Heart right ventricle (tissue), 16 donors: ENCODE results near the gene ARHGEF19. TPM values are rescaled to one million over a fixed set of nuclear protein-coding genes. Genes with fewer than 3 reads are reported as not detected.

Experiments
- ATAC-seq, 8 donors: fragments of 200-7000 bp; cut with Tn5 transposase; one replicate each; pipeline ENCODE4 v1.9.1; 2020; ENCODE audit warnings: mild to moderate bottlenecking in 8 of 8, moderate library complexity in 8 of 8, moderate number of reproducible peaks in 1 of 8
- DNase-seq, 2 donors: peaks; one replicate each; pipeline ENCODE4 v3.0.0-alpha.2; 2020
- H3K27ac ChIP-seq, 10 donors: fragments of 200-600 bp; sonication (generic) in 2 of 10; one replicate each; pipeline versions ENCODE4 v1.5.0 to v1.8.0; 2020 to 2022; ENCODE audit warnings: mild to moderate bottlenecking in 3 of 10
- H3K27me3 ChIP-seq, 7 donors: fragments of 200-600 bp; one replicate each; pipeline ENCODE4 v1.8.0; 2021 to 2022; ENCODE audit warnings: mild to moderate bottlenecking in 2 of 7
- H3K36me3 ChIP-seq, 9 donors: fragments of 200-600 bp; sonication (generic) in 1 of 9; one replicate each; pipeline versions ENCODE4 v1.5.0 to v1.8.0; 2020 to 2022; ENCODE audit warnings: mild to moderate bottlenecking in 2 of 9
- H3K4me1 ChIP-seq, 9 donors: fragments of 200-600 bp; sonication (generic) in 1 of 9; one replicate each; pipeline versions ENCODE4 v1.5.0 to v1.8.0; 2020 to 2022; ENCODE audit warnings: mild to moderate bottlenecking in 4 of 9
- H3K4me3 ChIP-seq, 10 donors: fragments of 200-600 bp; sonication (generic) in 2 of 10; one replicate each; pipeline versions ENCODE4 v1.5.0 to v1.8.0; 2020 to 2022; ENCODE audit warnings: mild to moderate bottlenecking in 7 of 10, moderate library complexity in 2 of 10
- H3K9me3 ChIP-seq, 11 donors: fragments of 200-600 bp in 10 of 11; sonication (generic) in 2 of 11; one replicate each; pipeline versions ENCODE4 v1.5.0 to v1.8.0; 2013 to 2022; ENCODE audit warnings: mild to moderate bottlenecking in 2 of 11, control low read depth in 1 of 11, moderate library complexity in 1 of 11
- CTCF ChIP-seq, 9 donors: fragments of 200-600 bp; sonication (generic) in 2 of 9; IDR thresholded peaks; one replicate each; pipeline versions ENCODE4 v1.5.0 to v1.8.0; 2021 to 2022; ENCODE audit warnings: antibody characterized with exemption in 9 of 9, mild to moderate bottlenecking in 5 of 9, moderate library complexity in 1 of 9
- WGBS, 2 donors: extraction: QIAGEN DNeasy Blood & Tissue Kit; methylation state at CpG; one replicate each; pipeline ENCODE4 v1.1.7; 2013; ENCODE audit warnings: inconsistent platforms in 1 of 2; 5-methylcytosine and 5-hydroxymethylcytosine counted together
- intact Hi-C, 10 donors: fragments of 100-400 bp; cut with DNase I; formaldehyde crosslinking; loops; one replicate each; pipeline versions ENCODE4 v1.11.1 to v1.14.2; 2022
- polyA plus RNA-seq, 2 donors: library from polyadenylated mRNA; stranded (reverse); fragments of 200-250 nt; gene quantifications; one replicate each; pipeline ENCODE4 v1.2.3, GENCODE V29; 2013
- total RNA-seq, 10 donors: library from RNA; stranded (reverse); fragmentation: NEBNext Ultra II Directional in 3 of 10; extraction: Animal tissue kit (Norgen Biotek cat#: 25700) in 3 of 10; gene quantifications; one replicate each; pipeline versions ENCODE4 v1.2.1 to v1.2.4, GENCODE V29; 2021 to 2023
- donor health status: Arrhythmogenic right ventricular cardiomyopathy.
- donor health status: ischemic (EF 13 %, LVEDD 7.1; RV severe dilation, severe dysfunction).
- donor health status: healthy with polysubstance abuse.
- donor health status: DM: no; HTN: yes; CAD: no.
- donor health status: DM: no; HTN: no; CAD: no.
- donor health status: ischemic (EF 25% LVEDD 6.9; RV normal size, moderate dysfunction).
- donor health status: ischemic (EF 25% LVEDD 5.7; RV mildly dilated, moderate dysfunction).
- donor health status: healthy.
- donor health status: DM: yes; HTN: yes; CAD: no.
- donor health status: Ischemic cardiomyopathy.
- donor health status: ischemic (EF 35%, LVEDD 5.7; RV mildly dilated, moderate dysfunction).
- donor health status: nonischemic (EF 11% LVEDD 7.7; RV severe dilation, severe dysfunction).
- donor health status: DM: yes; HTN: yes; CAD: no.
- donor health status: PGD.
- donor health status: ischemic (EF 29% LVEDD 5.4; RV normal size, mild dysfunction).
- donor health status: nonischemic (EF 23%, LVEDD 6.1; RV moderate dilation, normal function).

Gene ARHGEF19
- total and polyA plus RNA-seq, 12 donors, result 0.49 to 5.4 (median 1.6) TPM

- Histone ChIP-seq H3K9me3 (no peaks in the 10 kb centered on the region), H3K4me3 (no peak overlapping the region), H3K27ac (no peak overlapping the region), H3K4me1 (peaks cover 0 to 36% (median 8%) of the 10 kb centered on the region in 9 donors), H3K27me3 (no peaks in the 10 kb centered on the region), H3K36me3 (no peaks in the 10 kb centered on the region)
- WGBS, 2 donors, result 80% methylated on average over 6 of the region's 6 CpGs
- no peak for TF ChIP-seq CTCF (IDR thresholded peaks at IDR 0.05)
- DNase-seq (no peak), ATAC-seq (peak in 1 of 8 donors; percentile 19)
- intact Hi-C loops, result loop anchor here in 1 of 10 donors (5.0 kb wide), 1 partner anchor 50 kb away; no protein-coding TSS in a partner anchor
These were observed 20.4 kb downstream of the ARHGEF19 start for GRCh38 chr1:16191916-16192546.

- H3K27me3 ChIP-seq, result no peaks in the 10 kb centered on the region
- peaks cover 0 to 36% (median 8%) of the 10 kb centered on the region in 9 donors for H3K4me1 ChIP-seq
- no peak for ATAC-seq
- no peak for DNase-seq
- TF ChIP-seq CTCF (IDR thresholded peaks at IDR 0.05), result no peak
- H3K27ac ChIP-seq, result no peak overlapping the region
- no peaks in the 10 kb centered on the region for H3K9me3 ChIP-seq
- intact Hi-C loops, result loop anchor here in 1 of 10 donors (5.0 kb wide), 1 partner anchor 51 kb away; no protein-coding TSS in a partner anchor
- 76 to 88% methylated on average over 1 of the region's 1 CpG for WGBS, 2 donors
- no peaks in the 10 kb centered on the region for H3K36me3 ChIP-seq
- no peak overlapping the region for H3K4me3 ChIP-seq
These were observed 21.1 kb downstream of the ARHGEF19 start for GRCh38 chr1:16191309-16191708.

- no peaks in the 10 kb centered on the region for H3K27me3 ChIP-seq
- H3K4me1 ChIP-seq, result peaks cover 0 to 36% (median 8%) of the 10 kb centered on the region in 9 donors
- DNase-seq, result no peak
- no peak for ATAC-seq
- no peak overlapping the region for H3K4me3 ChIP-seq
- intact Hi-C loops, result loop anchor here in 5 of 10 donors (2.0 to 10.0 kb wide), 6 partner anchors 38 to 188 kb away; partner anchors contain the start of gene SRARP (in 2 of the 5)
- no peak for TF ChIP-seq CTCF (IDR thresholded peaks at IDR 0.05)
- no peaks in the 10 kb centered on the region for H3K9me3 ChIP-seq
- WGBS, 2 donors, result 62 to 65% methylated on average over 9 of the region's 9 CpGs
- no peaks in the 10 kb centered on the region for H3K36me3 ChIP-seq
- no peak overlapping the region for H3K27ac ChIP-seq
These were observed 22.4 kb downstream of the ARHGEF19 start for GRCh38 chr1:16189921-16190621.

GRCh38 chr1:16189003-16189402 lies 23.4 kb downstream of the ARHGEF19 start:
- ATAC-seq, result peak in 4 of 8 donors; percentile 24 to 44 (median 31)
- Histone ChIP-seq H3K27ac (no peak overlapping the region), H3K36me3 (no peaks in the 10 kb centered on the region), H3K27me3 (no peaks in the 10 kb centered on the region), H3K9me3 (no peaks in the 10 kb centered on the region), H3K4me3 (no peak overlapping the region), H3K4me1 (peaks cover 0 to 36% (median 8%) of the 10 kb centered on the region in 9 donors)
- intact Hi-C loops, result loop anchor here in 4 of 10 donors (2.0 to 10.0 kb wide), 6 partner anchors 37 to 187 kb away; partner anchors contain the start of gene SRARP (in 2 of the 4)
- DNase-seq, result no peak
- 41 to 49% methylated on average over 6 of the region's 6 CpGs for WGBS, 2 donors
- TF ChIP-seq CTCF (IDR thresholded peaks at IDR 0.05), result no peak
